ENCODE data around the gene TCF3.
"Not testable (repeated sequence)": the region's sequence is repeated elsewhere in the genome, so short reads cannot be mapped to it uniquely, and the experiment has no call there.

Gene TCF3

GRCh38 chr19:1650650-1651567 is 1.5 kb downstream of the TCF3 start:
- DNase-seq: no peak

GRCh38 chr19:1649706-1650649 is 2.4 kb downstream of the TCF3 start:
- no peak for DNase-seq

- no peak for DNase-seq
These were observed 3.4 kb downstream of the TCF3 start for GRCh38 chr19:1648920-1649541.

- DNase-seq: no peak
These were observed 4.0 kb downstream of the TCF3 start for GRCh38 chr19:1648459-1648849.

- DNase-seq: no peak
These were observed 4.6 kb downstream of the TCF3 start for GRCh38 chr19:1647501-1648458.

GRCh38 chr19:1646659-1647453 is 5.6 kb downstream of the TCF3 start:
- no peak for DNase-seq

GRCh38 chr19:1646149-1646548 is 6.3 kb downstream of the TCF3 start:
- DNase-seq: no peak

GRCh38 chr19:1645299-1645698 is 7.1 kb downstream of the TCF3 start:
- DNase-seq: no peak

GRCh38 chr19:1644070-1644469 is 8.3 kb downstream of the TCF3 start:
- no peak for DNase-seq

- DNase-seq: not testable (repeated sequence)
These were observed 11.4 kb downstream of the TCF3 start for GRCh38 chr19:1640893-1641448.

- DNase-seq: no peak
These were observed 15.8 kb downstream of the TCF3 start for GRCh38 chr19:1636325-1637236.

GRCh38 chr19:1634938-1635243 is 17.5 kb downstream of the TCF3 start:
- no peak for DNase-seq

- no peak for DNase-seq
These were observed 18.0 kb downstream of the TCF3 start for GRCh38 chr19:1634242-1634937.

GRCh38 chr19:1633269-1633826 is 19.1 kb downstream of the TCF3 start:
- DNase-seq: no peak

GRCh38 chr19:1632462-1633268 is 19.8 kb downstream of the TCF3 start:
- DNase-seq: no peak

GRCh38 chr19:1631557-1632100 is 20.8 kb downstream of the TCF3 start:
- no peak for DNase-seq

GRCh38 chr19:1630811-1631210 is 21.6 kb downstream of the TCF3 start:
- no peak for DNase-seq

GRCh38 chr19:1630012-1630411 is 22.4 kb downstream of the TCF3 start:
- DNase-seq: no peak
